ENCODE data around the gene GPR25. TPM values are rescaled to one million over a fixed set of nuclear protein-coding genes. Genes with fewer than 3 reads are reported as not detected.

The GPR25 gene
- not detected in 2 replicates for total RNA-seq (ENCODE audit: low replicate concordance)
- long read RNA-seq = 0 reads

DNA sequence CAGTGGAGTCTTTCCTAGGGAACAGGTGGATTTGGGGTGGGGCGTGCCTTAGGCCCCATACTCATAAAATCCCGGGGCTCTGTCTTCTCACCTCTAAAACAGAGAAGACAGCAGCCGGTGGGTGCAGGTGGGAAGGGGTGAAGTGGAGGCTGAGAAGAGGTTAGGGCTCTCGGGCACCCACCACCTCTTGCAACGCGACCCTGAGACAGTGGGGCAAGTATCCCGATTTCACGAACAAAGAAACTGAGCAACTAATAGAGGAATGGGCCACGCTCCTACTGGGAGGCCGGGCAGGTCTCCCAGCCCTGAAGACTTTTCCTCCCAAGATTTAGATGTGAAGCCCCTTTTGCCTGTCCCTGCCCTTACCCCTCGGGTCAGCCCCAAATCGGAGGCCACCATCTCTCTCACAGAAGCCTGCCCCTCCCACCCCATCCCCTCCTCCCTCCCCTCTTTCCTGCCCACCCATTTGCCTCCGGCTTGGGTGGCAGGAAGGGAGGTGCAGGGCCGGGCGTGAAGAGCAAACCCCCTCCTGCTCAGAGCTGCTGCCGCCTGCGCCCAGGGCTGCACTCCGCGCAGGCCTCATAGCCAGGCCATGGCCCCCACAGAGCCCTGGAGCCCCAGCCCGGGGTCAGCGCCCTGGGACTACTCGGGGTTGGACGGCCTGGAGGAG, at the start of gene GPR25:
GPR25 (plus strand) TSS at position 536 of the 670 bp plus-strand sequence; CDS start at position 593, 57 bp downstream.
- no peak within 1 kb of the TSS for H3K27ac Mint-ChIP-seq
- no peaks in the 10 kb centered on the region for H3K9me3 Mint-ChIP-seq
- no peak for TF ChIP-seq CTCF (conservative IDR thresholded peaks at IDR 0.05)
- no peak for DNase-seq (ENCODE audit: extremely low spot score, unreplicated experiment)
- H3K27me3 Mint-ChIP-seq = peaks cover 3% of the 10 kb centered on the region
- no peak within 1 kb of the TSS for H3K4me3 Mint-ChIP-seq
- H3K4me1 Mint-ChIP-seq (ENCODE audit: unreplicated experiment) = peaks cover 14% of the 10 kb centered on the region
- H3K36me3 Mint-ChIP-seq = no peaks in the 10 kb centered on the region

- no peak overlapping the region for H3K4me3 Mint-ChIP-seq
- peaks cover 13% of the 10 kb centered on the region for H3K4me1 Mint-ChIP-seq (ENCODE audit: unreplicated experiment)
- no peak for TF ChIP-seq CTCF (conservative IDR thresholded peaks at IDR 0.05)
- peaks cover 12% of the 10 kb centered on the region for H3K36me3 Mint-ChIP-seq
- no peak for DNase-seq (ENCODE audit: extremely low spot score, unreplicated experiment)
- no peaks in the 10 kb centered on the region for H3K27me3 Mint-ChIP-seq
- peaks cover under 1% of the 10 kb centered on the region for H3K9me3 Mint-ChIP-seq
- H3K27ac Mint-ChIP-seq = no peak overlapping the region
Observed at GRCh38 chr1:200831091-200831490, 41.7 kb upstream of the GPR25 start.

GRCh38 chr1:200834383-200834782, 38.4 kb upstream of the GPR25 start:
- no peak overlapping the region for H3K4me3 Mint-ChIP-seq
- TF ChIP-seq CTCF (conservative IDR thresholded peaks at IDR 0.05) = no peak
- H3K36me3 Mint-ChIP-seq = peaks cover 24% of the 10 kb centered on the region
- no peak for DNase-seq (ENCODE audit: extremely low spot score, unreplicated experiment)
- no peak overlapping the region for H3K27ac Mint-ChIP-seq
- H3K4me1 Mint-ChIP-seq (ENCODE audit: unreplicated experiment) = peaks cover 13% of the 10 kb centered on the region
- H3K27me3 Mint-ChIP-seq = no peaks in the 10 kb centered on the region
- peaks cover 6% of the 10 kb centered on the region for H3K9me3 Mint-ChIP-seq

DNA sequence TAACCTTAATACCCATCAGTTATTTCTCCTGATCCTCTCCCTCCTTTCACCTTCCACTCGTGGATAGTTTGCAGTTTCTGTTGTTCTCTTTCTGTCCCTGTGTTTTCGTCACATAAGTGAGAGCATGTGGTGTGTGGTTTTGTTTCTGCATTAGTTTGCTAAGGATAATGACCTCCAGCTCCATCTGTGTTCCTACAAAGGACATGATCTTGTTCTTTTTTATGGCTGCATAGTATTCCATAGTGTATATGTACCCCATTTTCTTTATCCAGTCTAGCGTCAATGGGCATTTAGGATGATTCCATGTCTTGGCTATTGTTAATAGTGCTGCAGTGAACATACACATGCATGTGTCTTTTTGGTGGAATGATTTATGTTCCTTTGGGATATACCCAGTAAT, 36.6 kb upstream of the GPR25 start:
- no peak for TF ChIP-seq CTCF (conservative IDR thresholded peaks at IDR 0.05)
- no peak for DNase-seq (ENCODE audit: extremely low spot score, unreplicated experiment)
- Mint-ChIP-seq H3K27ac (no peak overlapping the region), H3K4me1 (ENCODE audit: unreplicated experiment) (peaks cover 2% of the 10 kb centered on the region), H3K4me3 (no peak overlapping the region), H3K9me3 (peaks cover 6% of the 10 kb centered on the region), H3K36me3 (peaks cover 27% of the 10 kb centered on the region), H3K27me3 (no peaks in the 10 kb centered on the region)

- H3K9me3 Mint-ChIP-seq = peaks cover 6% of the 10 kb centered on the region
- TF ChIP-seq CTCF (conservative IDR thresholded peaks at IDR 0.05) = peak; percentile 72
- no peaks in the 10 kb centered on the region for H3K4me1 Mint-ChIP-seq (ENCODE audit: unreplicated experiment)
- no peak overlapping the region for H3K4me3 Mint-ChIP-seq
- H3K27me3 Mint-ChIP-seq = no peaks in the 10 kb centered on the region
- DNase-seq (ENCODE audit: extremely low spot score, unreplicated experiment) = no peak
- no peak overlapping the region for H3K27ac Mint-ChIP-seq
- H3K36me3 Mint-ChIP-seq = peaks cover 33% of the 10 kb centered on the region
Observed at GRCh38 chr1:200837931-200838571, 34.7 kb upstream of the GPR25 start.

All from type B pancreatic cell (in vitro differentiated cells).